Stromal cell of bone marrow (primary cell): ENCODE results near the gene GREB1L.
"Not testable (repeated sequence)": the region's sequence is repeated elsewhere in the genome, so short reads cannot be mapped to it uniquely, and the experiment has no call there.

Experiments
- DNase-seq: peaks from one replicate; pipeline ENCODE4 v3.0.0-alpha.2; 2012; ENCODE audit warnings: low read depth

The GREB1L gene

DNA sequence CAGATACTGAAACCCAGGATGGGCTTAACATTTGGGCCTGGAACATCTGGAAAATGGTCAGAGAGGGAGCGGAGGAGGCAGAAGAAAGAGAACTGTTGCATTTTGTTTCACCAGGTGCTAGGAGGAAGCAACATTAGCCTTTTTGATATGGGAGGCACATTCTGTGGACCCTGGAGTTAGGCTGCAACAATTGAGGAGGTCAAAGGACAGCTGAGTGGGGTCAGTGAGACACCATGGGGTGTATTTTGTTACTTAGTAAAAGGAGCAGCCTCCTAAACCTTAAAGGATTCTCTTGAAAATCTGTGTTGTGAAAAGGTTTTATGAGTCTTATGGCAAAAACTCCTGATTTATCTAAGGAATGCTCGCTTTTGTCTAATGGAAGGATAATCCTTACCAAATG is 124.9 kb downstream of the GREB1L start:
- DNase-seq = no peak

DNA sequence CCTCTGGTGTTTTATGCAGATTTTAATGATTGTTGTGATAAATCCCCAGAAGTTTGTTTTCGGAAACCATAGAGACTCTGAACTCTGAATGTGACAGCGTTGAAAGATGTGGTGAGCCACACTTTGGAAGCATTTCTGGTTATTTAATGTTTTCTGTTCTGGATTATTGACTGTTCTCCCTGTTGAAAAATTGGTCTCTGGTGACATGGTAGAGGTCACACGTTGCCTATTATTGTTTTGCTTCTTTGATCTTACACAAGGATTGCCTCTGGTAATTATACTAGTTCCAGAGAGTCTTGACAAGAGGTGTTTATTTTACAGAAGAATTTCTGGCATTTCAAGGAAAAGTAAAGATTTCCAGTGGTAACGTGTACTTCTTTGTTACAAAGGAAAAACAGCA is 127.1 kb downstream of the GREB1L start:
- DNase-seq = peak; percentile 14

DNA sequence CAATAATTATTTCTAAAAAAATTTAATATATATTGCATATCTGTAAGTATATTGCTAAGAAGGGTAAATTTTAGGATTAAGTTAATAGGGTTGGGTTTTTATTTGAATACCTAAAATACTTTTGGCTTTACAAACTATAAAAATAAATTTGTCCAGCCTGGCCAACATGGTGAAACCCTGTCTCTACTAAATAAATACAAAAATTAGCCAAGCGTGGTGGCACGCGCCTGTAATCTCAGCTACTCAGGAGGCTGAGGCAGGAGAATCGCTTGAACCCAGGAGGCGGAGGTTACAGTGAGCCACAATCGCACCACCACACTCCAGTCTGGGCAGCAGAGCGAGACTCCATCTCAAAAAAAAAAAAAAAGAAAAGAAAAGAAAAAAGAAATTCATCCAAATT is 127.6 kb downstream of the GREB1L start:
- not testable (repeated sequence) for DNase-seq

DNA sequence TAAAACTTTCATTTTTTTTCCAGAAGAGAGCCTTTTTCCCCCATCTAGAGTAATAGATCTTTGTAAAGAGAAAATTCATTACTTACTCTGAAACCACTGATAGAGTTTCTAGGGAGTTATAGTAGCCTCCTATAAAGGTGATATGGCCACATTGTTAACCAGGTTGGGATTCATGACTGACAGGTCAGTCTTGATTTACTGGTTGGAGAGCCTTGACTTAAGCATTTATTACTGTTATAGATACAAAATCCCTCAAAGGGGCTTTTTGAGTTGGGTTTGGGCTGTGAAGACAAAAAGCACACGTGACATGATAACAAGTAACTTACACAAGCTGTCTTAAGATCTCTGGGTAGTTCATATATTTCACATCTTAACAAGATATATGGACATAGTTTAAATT is 141.0 kb downstream of the GREB1L start:
- DNase-seq = no peak

DNA sequence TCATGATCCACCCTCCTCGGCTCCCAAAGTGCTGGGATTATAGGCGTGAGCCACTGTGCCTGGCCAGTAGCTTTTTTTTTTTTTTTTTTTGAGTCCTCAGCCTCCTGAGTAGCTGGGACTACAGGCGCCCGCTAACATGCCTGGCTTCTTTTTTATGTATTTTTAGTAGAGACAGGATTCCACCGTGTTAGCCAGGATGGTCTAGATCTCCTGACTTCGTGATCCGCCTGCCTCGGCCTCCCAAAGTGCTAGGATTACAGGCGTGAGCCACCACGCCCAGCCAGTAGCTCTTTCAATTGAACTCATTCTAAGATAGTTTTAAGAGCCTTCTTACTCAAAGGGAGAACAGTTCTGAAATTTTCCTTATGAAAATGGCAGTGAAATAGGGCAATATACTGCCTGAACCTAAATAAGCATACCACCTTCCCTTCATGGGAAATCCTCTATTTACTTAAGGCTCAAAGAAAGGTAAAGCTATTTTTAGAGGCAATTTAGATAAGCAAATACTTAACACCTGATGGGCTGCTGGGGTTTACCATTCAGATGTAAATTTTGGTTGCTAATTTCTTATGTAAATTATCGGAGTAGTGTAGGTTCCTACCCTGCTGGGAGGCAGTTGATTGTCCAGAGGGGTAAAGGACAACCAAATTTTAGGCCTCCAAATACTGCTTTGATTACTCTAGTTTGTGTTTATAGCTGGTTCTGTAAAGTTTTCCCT is 144.7 kb downstream of the GREB1L start:
- no peak for DNase-seq

DNA sequence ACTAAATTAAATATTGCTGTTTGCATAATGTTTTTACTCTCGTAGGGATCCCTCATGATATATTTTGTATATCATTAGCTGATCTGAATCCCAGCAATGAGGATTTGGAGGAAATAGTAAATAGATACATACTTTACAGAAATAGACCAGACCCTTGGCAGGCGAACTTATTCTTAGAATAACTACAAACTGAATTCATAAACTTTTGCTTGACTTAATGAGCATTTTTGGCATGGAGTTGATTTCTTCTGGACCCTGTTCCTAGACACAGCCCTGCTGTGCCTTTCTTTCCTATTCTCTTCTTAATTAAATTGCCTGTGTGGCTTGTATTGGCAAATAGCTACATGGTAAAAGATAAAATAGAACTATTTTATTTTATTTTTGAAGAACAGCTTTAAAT is 145.9 kb downstream of the GREB1L start:
- no peak for DNase-seq

DNA sequence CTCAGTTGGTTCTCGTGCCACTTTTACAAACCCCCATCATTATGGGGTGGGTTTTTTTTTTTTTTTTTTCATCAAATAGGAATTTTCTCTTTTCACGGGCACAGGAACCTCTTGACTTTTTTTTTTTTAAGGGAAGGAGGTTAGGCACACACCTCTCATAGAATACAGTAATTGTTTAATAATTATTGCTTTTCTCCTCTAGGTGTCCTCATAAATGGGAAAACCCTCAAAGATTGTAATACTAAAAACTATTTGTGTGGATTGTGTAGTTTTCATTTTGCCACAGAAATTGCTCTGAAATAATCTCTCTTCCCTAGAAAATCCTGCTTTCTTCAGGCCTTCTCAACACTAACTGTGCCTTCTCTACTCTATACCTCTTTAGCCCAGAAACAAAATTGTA is 147.3 kb downstream of the GREB1L start:
- DNase-seq = no peak

DNA sequence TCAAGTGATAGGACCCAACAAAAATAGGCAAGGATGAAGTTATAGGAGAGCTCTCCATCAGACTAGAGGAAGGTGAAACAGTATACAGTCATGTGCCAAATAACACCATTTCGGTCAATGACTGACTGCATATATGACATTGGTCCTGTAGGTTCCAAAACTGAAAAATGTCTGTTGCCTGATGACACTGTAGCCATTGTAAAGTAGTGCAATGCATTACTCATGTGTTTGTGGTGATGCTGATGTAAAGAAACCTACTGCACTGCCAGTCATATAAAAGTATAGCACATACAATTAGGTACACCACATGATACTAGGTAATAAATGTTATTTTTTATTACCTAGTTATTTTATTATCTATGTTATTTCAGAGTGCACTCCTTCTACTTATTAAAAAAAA is 147.9 kb downstream of the GREB1L start:
- no peak for DNase-seq

DNA sequence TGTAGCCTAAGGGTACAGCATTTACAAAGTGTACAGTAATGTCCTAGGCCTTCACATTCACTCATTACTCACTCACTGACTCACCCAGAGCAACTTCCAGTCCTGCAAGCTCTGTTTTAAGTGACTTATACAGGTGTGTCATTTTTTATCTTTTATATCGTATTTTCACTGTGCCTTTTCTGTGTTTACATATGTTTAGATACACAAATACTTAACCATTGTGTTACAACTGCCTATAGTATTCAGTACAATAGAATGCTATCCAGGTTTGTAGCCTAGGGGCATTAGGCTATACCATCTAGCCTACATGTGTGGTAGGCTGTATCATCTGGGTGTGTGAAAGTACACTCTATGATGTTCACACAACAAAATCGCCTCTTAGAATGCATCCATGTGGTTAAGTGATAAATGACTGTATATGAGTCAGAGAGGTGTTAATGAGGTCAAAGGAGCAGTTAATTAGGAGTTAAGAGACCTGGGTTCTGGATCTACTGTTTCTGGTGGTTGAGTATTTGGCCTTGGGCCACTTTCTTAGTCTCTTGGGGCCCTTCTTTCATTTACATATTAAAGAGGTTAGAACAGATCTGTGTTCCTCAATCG is 149.1 kb downstream of the GREB1L start:
- peak; percentile 30 for DNase-seq

DNA sequence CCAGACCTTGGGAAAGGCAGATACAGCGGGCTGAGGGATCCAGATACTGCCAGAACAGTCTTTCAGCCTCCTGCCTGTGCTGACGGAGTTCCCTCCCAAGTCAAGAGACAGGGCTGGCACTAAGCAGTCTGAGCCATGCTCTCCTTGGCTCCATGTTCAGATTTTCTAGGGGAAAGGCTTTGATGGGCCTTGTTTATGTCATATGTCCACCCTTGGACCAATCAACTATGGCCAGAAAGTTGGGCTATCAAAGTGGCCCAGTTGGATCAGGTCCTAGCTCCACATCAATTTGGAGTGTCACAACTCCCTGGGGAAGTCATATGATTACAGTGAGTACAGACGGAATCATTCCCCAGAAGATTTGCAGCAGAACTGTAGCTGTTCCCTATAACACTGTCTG is 152.0 kb downstream of the GREB1L start:
- peak; percentile 22 for DNase-seq

DNA sequence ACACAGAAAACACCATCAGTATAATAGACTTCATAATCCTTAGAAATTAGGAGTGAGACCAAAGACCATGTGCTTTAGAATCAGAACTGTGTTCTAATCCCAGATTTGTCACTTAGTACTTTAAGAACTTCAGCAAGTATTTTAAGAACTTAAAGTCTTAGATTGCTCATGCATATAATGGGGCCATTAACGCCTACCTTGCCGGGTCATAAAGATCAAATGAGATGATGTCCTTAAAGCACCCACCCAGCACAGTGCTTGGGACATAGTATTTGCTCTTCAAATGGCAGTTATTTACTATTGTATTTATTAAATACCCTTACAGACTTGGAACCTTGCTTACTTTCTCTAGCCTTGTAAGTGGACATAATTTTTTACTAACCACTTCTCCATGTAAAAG is 156.1 kb downstream of the GREB1L start:
- DNase-seq = no peak

DNA sequence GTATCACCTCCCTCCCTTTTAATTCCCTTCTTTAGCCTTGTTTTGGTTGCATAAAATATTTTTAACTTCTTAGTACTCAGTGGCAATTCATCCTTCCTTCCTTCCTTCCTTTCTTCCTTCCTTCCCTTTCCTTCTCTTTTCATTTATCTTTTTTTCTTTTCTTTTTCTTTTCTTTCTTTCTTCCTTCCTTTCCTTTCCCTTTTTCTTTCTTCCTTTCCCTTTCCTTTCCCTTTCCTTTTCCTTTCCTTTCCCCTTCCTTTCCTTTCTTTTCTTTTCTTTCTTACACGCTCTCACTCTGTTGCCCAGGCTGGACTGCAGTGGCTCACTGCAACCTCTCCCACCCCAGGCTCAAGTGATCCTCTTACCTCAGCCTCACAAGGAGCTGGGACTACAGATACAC is 160.2 kb downstream of the GREB1L start:
- DNase-seq = no peak

DNA sequence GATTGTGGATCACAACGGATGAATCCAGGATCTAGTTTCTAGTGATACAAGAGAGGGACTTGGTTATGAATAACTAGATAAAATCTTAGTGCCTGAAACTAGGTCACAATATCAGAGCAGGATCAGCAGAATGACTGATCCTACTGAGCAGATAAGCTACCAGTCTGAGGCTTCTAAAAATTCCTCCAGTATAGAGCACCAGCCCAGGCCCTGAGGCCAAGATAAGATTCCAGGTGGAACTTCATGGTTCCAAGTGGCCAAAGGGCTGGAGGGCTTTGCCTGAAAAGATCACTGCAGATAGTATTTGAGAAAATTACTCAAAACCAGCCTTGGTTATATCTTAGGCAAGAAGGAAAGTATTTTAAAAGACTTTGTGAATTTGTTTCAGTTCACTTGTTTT is 162.4 kb downstream of the GREB1L start:
- DNase-seq = no peak

DNA sequence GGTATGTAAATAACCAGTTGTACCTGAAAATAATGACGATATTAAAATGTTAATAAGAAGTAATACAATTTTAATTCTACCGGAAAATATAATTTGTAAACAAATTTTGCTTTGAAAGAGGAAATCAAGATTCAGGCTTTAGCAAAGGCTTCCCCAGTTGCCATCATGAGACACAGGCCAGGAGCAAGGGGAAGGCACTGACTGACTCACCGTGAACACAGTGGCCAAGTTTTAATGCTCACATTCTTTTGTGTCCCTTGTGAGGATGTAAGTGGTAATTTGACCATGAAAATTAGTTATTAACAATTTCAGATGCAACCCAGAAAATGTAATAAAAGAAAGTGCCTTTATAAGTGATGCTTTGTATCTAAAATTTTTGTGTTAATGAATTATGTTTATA is 164.1 kb downstream of the GREB1L start:
- peak; percentile 26 for DNase-seq

DNA sequence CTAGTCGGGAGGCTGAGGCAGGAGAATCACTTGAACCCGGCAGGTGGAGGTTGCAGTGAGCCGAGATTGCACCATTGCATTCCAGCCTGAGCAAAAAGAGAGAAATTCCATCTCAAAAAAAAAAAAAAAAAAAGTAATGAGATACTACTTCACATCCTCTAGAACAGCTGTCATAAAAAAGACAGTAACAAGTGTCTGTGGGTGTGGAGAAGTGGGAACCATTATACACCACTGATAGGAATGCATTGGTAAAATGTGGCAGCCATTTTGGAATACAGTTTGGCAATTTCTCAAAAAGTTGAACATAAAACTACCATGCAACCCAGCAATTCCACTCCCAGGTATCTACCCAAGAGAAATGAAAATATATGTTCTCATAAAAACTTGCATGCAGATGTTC is 166.6 kb downstream of the GREB1L start:
- no peak for DNase-seq

DNA sequence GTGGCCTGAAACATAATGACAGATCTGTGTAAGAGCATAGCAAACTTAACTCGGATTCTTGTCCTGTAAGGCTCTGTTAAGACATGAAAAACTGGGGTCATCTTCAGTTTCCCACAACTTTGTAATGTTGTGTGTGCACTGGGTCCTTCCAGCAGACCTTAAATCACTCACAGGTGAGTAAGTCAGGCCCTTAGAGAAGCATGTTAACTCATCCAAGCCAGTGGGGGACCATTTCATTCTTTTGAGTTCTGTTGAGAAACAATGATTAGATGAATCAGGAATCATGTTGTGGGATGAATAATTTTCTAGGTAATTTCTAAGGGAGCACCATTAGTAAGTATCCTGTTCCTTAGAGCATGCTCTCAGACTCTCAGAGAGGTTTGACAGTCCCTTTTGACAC is 191.4 kb downstream of the GREB1L start:
- DNase-seq = no peak

DNA sequence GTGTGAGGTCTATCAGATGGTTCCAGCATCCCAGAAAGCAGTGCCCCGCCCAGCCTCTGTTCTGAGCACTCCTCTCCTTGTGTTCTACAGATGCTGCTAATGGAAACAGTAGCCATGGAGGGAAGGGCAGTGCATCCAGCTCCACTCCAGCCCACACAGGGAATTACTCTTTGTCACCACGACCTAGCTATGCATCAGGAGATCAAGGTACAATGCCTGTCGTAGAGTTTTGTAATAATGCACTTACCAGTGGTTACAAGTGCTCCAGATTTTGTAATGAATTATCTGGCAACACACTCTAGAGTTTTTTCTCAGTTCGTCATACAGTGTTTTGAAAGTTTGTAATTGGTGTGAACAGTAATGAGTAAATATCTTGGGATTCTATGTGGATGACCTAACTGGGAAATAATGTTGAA is 197.4 kb downstream of the GREB1L start:
- DNase-seq = peak; percentile 65

DNA sequence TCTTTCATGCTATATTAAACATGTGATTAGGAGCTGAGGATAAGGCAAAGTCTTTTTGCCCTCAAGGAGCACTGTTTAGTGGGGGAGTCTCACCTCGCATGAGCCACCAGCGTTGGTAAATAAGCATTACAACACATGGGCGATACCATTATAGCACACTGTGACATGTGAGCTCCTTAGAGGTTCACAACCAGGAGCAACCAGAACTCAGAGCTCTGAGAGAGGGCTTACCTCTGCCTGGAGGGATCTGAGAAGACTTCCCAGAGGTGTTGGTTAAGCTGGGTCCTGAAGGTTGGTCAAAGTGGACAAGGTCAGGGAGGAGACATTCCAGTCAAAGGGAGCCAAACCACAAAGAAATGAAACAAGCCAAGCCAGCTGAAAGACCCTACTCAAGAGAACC is 199.6 kb downstream of the GREB1L start:
- no peak for DNase-seq

DNA sequence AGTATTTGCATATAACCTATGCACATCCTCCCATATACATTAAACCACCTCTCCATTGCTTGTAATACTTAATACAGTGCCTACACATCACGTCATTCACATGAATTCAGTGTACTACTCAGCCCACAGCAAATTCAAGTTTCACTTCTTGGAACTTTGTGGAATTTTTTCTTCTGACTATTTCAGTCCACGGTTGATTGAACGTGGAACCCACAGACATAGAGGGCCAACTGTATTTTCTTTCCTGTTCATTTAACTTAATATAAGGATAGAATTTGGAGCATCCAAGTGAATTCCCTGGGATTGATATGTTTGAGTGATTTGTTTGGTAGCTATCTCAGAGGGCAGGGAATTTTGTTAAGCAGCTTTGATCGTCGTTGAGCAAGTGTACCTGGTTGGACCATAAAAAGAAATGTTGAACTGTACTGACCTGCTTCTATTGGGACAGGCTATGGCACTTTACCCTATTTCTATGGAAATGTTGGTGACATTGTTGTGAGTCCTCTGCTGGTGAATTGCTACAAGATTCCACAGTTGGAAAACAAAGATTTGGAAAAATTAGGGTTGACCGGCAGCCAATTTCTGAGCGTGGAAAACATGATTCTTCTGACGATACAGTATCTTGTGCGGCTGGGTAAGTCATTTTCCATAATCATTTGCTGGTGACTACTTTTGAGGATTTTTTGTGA is 201.9 kb downstream of the GREB1L start:
- peak; percentile 33 for DNase-seq

DNA sequence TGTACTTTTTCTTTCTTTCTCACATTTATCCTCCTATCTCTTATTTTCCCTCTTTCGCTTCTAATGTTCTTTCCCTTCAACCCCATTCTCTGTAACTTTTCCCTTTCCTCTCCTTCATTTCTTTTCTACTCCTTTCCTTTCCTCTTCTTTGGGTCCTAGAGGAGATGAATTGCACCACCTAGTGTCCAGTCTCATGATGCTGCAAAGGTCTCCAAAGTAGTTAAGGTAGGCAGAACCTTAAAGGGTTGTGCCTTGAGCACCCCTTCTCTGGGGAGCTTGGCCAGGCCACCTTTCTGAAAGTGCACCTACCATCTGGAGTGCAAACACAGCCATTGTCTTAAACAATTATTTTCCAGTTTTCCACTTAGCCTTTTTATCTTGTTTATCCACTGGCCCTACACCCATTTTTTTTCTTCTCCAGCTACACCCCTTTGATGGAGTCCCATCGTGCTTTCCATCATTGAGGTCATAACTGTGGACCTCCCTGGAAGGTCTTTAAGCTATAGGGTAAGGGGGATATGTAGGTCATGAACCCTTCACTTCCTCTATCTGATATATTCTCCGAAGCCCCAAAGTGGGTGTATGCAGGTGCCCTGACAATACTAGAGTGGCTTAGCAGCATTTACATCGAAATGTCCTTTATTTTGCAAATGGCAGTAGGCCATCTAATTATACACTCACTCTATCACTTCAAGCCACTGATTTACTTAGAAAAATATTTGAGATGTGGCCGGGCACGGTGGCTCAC is 202.6 kb downstream of the GREB1L start:
- DNase-seq = peak; percentile 47

DNA sequence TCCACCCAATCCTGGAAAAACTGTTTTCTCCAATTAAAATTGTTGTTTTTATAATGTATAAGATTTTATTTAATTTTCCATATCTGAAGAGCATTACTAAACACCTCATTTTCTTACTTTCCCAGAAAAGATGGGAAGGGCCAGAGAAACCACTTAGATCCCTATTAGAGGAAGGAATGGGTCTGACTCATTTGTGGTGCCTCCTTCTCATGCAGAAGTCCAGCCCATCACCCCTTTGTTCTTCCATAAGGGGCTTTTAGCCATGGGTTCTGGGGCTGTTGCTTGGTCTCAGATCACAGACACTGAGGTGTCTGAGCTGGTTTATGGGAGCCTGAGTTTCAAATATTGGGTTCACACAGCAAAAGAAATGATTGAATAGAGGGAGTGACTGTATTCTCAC is 206.3 kb downstream of the GREB1L start:
- DNase-seq = no peak

DNA sequence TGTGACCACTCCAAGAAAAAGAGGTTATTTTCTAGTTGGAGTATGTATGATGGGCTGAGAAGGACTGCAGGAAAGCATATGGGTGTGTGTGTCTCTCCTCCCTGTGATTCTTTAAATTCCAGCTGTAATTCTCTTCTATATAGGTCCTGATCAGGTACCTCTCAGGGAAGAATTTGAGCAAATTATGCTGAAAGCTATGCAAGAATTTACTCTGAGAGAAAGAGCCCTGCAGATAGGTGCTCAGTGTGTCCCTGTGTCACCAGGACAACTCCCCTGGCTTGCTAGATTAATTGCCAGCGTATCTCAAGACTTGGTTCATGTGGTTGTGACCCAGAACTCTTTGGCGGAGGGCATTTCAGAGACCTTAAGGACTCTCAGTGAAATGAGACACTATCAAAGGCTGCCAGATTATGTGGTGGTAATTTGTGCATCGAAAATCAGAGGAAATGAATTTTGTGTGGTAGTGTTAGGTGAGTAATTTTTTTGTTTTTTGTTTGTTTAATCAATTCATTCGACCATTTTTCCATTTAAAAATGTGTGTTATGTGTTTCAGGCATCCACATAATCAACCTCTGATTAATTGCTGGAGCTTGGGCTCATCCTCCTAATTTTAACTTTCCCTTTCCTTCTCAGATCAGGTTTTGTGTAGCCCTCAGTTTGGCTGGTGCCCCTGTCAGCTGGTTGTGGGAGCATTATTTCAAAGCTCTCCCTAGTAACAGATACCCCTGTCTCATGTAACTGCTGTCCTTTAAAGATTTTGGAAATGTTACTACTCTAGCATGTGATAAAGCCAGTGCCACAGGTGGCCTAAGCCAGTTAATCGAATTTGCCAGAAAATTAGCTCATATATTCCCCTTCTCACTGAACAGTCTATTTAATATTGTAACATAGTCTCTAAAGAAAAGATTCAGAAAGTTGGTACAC is 207.6 kb downstream of the GREB1L start:
- no peak for DNase-seq
